Muscle layer of duodenum (tissue), 2 donors: Measurements from ENCODE around the gene RAC3.

Experiments used
- H3K27ac ChIP-seq: one replicate; pipeline ENCODE4 v1.7.0; 2013; ENCODE audit warnings: mild to moderate bottlenecking, low read length
- H3K27me3 ChIP-seq: one replicate; pipeline ENCODE4 v1.7.0; 2013; ENCODE audit warnings: low read depth, mild to moderate bottlenecking, control low read depth, low read length
- H3K36me3 ChIP-seq, 2 donors: one replicate each; pipeline ENCODE4 v1.7.0; 2013; ENCODE audit warnings: low read length in 2 of 2, control low read depth in 1 of 2, mild to moderate bottlenecking in 1 of 2; ENCODE audit not compliant: insufficient read depth in 2 of 2, control insufficient read depth in 1 of 2
- H3K4me1 ChIP-seq, 2 donors: one replicate each; pipeline ENCODE4 v1.7.0; 2013; ENCODE audit warnings: low read length in 2 of 2, mild to moderate bottlenecking in 2 of 2, control low read depth in 1 of 2, moderate library complexity in 1 of 2; ENCODE audit not compliant: insufficient read depth in 2 of 2, control insufficient read depth in 1 of 2
- H3K4me3 ChIP-seq, 2 donors: one replicate each; pipeline ENCODE4 v1.7.0; 2013; ENCODE audit warnings: low read length in 2 of 2, low read depth in 1 of 2, mild to moderate bottlenecking in 1 of 2
- H3K9me3 ChIP-seq, 2 donors: one replicate each; pipeline ENCODE4 v1.7.0; 2013; ENCODE audit warnings: low read length in 2 of 2, control low read depth in 1 of 2, mild to moderate bottlenecking in 1 of 2; ENCODE audit not compliant: control insufficient read depth in 1 of 2
- donor health status: healthy.

The RAC3 gene

GRCh38 chr17:82021900-82022309, 9.6 kb upstream of the RAC3 start:
- H3K4me1 ChIP-seq, result peaks cover 12 to 28% of the 10 kb centered on the region in 2 donors
- no peak overlapping the region for H3K27ac ChIP-seq
- no peaks in the 10 kb centered on the region for H3K27me3 ChIP-seq

GRCh38 chr17:82022310-82022980, 9.0 kb upstream of the RAC3 start, which contains the start of gene CENPX:
TSS of gene CENPX (minus strand) at chr17:82022878. CDS start at chr17:82022861, 17 bp downstream.
- no peak within 1 kb of the TSS for H3K27ac ChIP-seq
- H3K27me3 ChIP-seq, result no peaks in the 10 kb centered on the region
- no peaks in the 10 kb centered on the region for H3K9me3 ChIP-seq
- peak within 1 kb of the TSS; percentile 74 to 75 for H3K4me3 ChIP-seq
- H3K4me1 ChIP-seq, result peaks cover 12 to 28% of the 10 kb centered on the region in 2 donors
- peaks cover 0 to 8% of the 10 kb centered on the region in 2 donors for H3K36me3 ChIP-seq

More at GRCh38 chr17:82021900-82022309, 9.6 kb upstream of the RAC3 start:
- Histone ChIP-seq H3K9me3 (no peaks in the 10 kb centered on the region), H3K4me3 (peak overlapping the region; percentile 74 to 75), H3K36me3 (peaks cover 0 to 12% of the 10 kb centered on the region in 2 donors)

- H3K9me3 ChIP-seq, result no peaks in the 10 kb centered on the region
- peak within 1 kb of the TSS; percentile 74 to 75 for H3K4me3 ChIP-seq
- peaks cover 12 to 28% of the 10 kb centered on the region in 2 donors for H3K4me1 ChIP-seq
- H3K27me3 ChIP-seq, result no peaks in the 10 kb centered on the region
- peaks cover 0 to 11% of the 10 kb centered on the region in 2 donors for H3K36me3 ChIP-seq
- H3K27ac ChIP-seq, result no peak within 1 kb of the TSS
Measured at GRCh38 chr17:82022981-82023446, 8.5 kb upstream of the RAC3 start, which contains the start of gene LRRC45. TSS of gene LRRC45 (plus strand) at chr17:82023305. CDS start at chr17:82023644, 339 bp downstream.

- Histone ChIP-seq H3K36me3 (peaks cover 0 to 9% of the 10 kb centered on the region in 2 donors), H3K4me1 (peaks cover 12 to 28% of the 10 kb centered on the region in 2 donors), H3K27me3 (no peaks in the 10 kb centered on the region), H3K27ac (no peak overlapping the region), H3K4me3 (peak overlapping the region; percentile 64 to 75), H3K9me3 (no peaks in the 10 kb centered on the region)
Measured at GRCh38 chr17:82023447-82024241, 7.8 kb upstream of the RAC3 start.

- H3K36me3 ChIP-seq, result peaks cover 0 to 11% of the 10 kb centered on the region in 2 donors
- peaks cover 12 to 29% of the 10 kb centered on the region in 2 donors for H3K4me1 ChIP-seq
- H3K9me3 ChIP-seq, result no peaks in the 10 kb centered on the region
- H3K27ac ChIP-seq, result no peak overlapping the region
- no peaks in the 10 kb centered on the region for H3K27me3 ChIP-seq
- no peak overlapping the region for H3K4me3 ChIP-seq
Measured at GRCh38 chr17:82024859-82025258, 6.6 kb upstream of the RAC3 start.

GRCh38 chr17:82025401-82026107, 5.9 kb upstream of the RAC3 start:
- peaks cover 0 to 11% of the 10 kb centered on the region in 2 donors for H3K36me3 ChIP-seq
- H3K27me3 ChIP-seq, result no peaks in the 10 kb centered on the region
- H3K27ac ChIP-seq, result no peak overlapping the region
- H3K9me3 ChIP-seq, result no peaks in the 10 kb centered on the region
- H3K4me1 ChIP-seq, result peaks cover 12 to 35% of the 10 kb centered on the region in 2 donors
- H3K4me3 ChIP-seq, result no peak overlapping the region

- peaks cover 7 to 33% of the 10 kb centered on the region in 2 donors for H3K4me1 ChIP-seq
- H3K36me3 ChIP-seq, result peaks cover 0 to 11% of the 10 kb centered on the region in 2 donors
- H3K27ac ChIP-seq, result no peak overlapping the region
- no peaks in the 10 kb centered on the region for H3K9me3 ChIP-seq
- H3K27me3 ChIP-seq, result no peaks in the 10 kb centered on the region
- H3K4me3 ChIP-seq, result no peak overlapping the region
Measured at GRCh38 chr17:82028246-82028645, 3.2 kb upstream of the RAC3 start.

GRCh38 chr17:82028966-82029365, 2.5 kb upstream of the RAC3 start:
- H3K27ac ChIP-seq, result no peak overlapping the region
- peaks cover 0 to 11% of the 10 kb centered on the region in 2 donors for H3K36me3 ChIP-seq
- no peak overlapping the region for H3K4me3 ChIP-seq

GRCh38 chr17:82029391-82029790, 2.1 kb upstream of the RAC3 start:
- no peak overlapping the region for H3K27ac ChIP-seq
- H3K36me3 ChIP-seq, result peaks cover 0 to 11% of the 10 kb centered on the region in 2 donors
- H3K27me3 ChIP-seq, result no peaks in the 10 kb centered on the region
- H3K4me3 ChIP-seq, result no peak overlapping the region
- H3K4me1 ChIP-seq, result peaks cover 1 to 22% of the 10 kb centered on the region in 2 donors
- H3K9me3 ChIP-seq, result no peaks in the 10 kb centered on the region

More at GRCh38 chr17:82028966-82029365, 2.5 kb upstream of the RAC3 start:
- Histone ChIP-seq H3K9me3 (no peaks in the 10 kb centered on the region), H3K4me1 (peaks cover 5 to 27% of the 10 kb centered on the region in 2 donors), H3K27me3 (no peaks in the 10 kb centered on the region)

- Histone ChIP-seq H3K4me1 (peaks cover 0 to 20% of the 10 kb centered on the region in 2 donors), H3K27me3 (no peaks in the 10 kb centered on the region), H3K27ac (no peak overlapping the region), H3K9me3 (no peaks in the 10 kb centered on the region), H3K36me3 (peaks cover 0 to 11% of the 10 kb centered on the region in 2 donors), H3K4me3 (peak overlapping the region in 1 of 2 donors; percentile 66)
Measured at GRCh38 chr17:82029990-82030469, 1.4 kb upstream of the RAC3 start.
